ENCODE measurements around the gene SLX9. TPM values are rescaled to one million over a fixed set of nuclear protein-coding genes. Genes with fewer than 3 reads are reported as not detected.

Gene SLX9
- total RNA-seq, 1 experiment from 2014 or later = 77.2 TPM

DNA sequence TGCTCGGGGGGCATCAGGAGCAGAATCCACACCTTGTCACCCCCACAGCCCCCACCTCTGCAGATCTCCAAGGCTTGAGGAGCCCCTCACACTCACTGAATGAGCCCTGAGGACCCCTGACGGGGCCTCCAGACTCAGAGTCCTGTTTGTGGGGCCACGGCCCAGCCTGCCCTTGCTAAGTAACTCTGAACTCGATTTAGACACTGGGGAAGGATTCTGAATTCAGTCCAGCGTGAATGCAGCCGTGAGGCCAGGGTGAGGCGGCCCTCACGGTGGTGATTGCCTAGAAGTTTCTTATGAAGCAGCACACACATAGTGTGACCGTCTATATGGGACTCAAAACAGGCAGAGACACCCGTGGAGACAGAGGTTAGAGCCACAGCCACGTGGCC, 75.6 kb downstream of the SLX9 start:
- Mint-ChIP-seq H3K27me3 (ENCODE audit: low read depth) (peaks cover 41% of the 10 kb centered on the region), H3K9me3 (no peaks in the 10 kb centered on the region), H3K4me3 (no peak overlapping the region), H3K4me1 (peaks cover 19% of the 10 kb centered on the region), H3K27ac (no peak overlapping the region), H3K36me3 (no peaks in the 10 kb centered on the region)
- TF ChIP-seq NFYB (CRISPR knock-in tag; conservative IDR thresholded peaks at IDR 0.05; ENCODE audit: low read depth) (no peak), NR3C1 (CRISPR knock-in tag; conservative IDR thresholded peaks at IDR 0.05; ENCODE audit: low read depth) (no peak), TEAD1 (CRISPR knock-in tag; IDR thresholded peaks at IDR 0.05) (no peak), SOX15 (CRISPR knock-in tag; IDR thresholded peaks at IDR 0.05) (no peak), EMX1 (CRISPR knock-in tag; IDR thresholded peaks at IDR 0.05) (no peak), GABPB1 (CRISPR knock-in tag; IDR thresholded peaks at IDR 0.05) (no peak), JUN (CRISPR knock-in tag; IDR thresholded peaks at IDR 0.05) (no peak), MXD4 (CRISPR knock-in tag; IDR thresholded peaks at IDR 0.05; ENCODE audit: borderline replicate concordance) (no peak), FOXP1 (CRISPR knock-in tag; IDR thresholded peaks at IDR 0.05; ENCODE audit: borderline replicate concordance) (no peak), ZNF263 (CRISPR knock-in tag; IDR thresholded peaks at IDR 0.05; ENCODE audit: low read depth) (no peak), HMGA2 (CRISPR knock-in tag; IDR thresholded peaks at IDR 0.05) (no peak), IRF2 (CRISPR knock-in tag; IDR thresholded peaks at IDR 0.05; ENCODE audit: borderline replicate concordance, low read depth) (no peak), SP1 (CRISPR knock-in tag; conservative IDR thresholded peaks at IDR 0.05) (no peak), ZNF317 (CRISPR knock-in tag; IDR thresholded peaks at IDR 0.05; ENCODE audit: borderline replicate concordance, low read depth) (no peak), CBFB (CRISPR knock-in tag; IDR thresholded peaks at IDR 0.05; ENCODE audit: low read depth) (no peak)
- TF ChIP-seq, protein P1, sequence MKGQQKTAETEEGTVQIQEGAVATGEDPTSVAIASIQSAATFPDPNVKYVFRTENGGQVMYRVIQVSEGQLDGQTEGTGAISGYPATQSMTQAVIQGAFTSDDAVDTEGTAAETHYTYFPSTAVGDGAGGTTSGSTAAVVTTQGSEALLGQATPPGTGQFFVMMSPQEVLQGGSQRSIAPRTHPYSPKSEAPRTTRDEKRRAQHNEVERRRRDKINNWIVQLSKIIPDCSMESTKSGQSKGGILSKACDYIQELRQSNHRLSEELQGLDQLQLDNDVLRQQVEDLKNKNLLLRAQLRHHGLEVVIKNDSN (CRISPR knock-in tag; IDR thresholded peaks at IDR 0.05) = no peak
- TF ChIP-seq, protein P2, sequence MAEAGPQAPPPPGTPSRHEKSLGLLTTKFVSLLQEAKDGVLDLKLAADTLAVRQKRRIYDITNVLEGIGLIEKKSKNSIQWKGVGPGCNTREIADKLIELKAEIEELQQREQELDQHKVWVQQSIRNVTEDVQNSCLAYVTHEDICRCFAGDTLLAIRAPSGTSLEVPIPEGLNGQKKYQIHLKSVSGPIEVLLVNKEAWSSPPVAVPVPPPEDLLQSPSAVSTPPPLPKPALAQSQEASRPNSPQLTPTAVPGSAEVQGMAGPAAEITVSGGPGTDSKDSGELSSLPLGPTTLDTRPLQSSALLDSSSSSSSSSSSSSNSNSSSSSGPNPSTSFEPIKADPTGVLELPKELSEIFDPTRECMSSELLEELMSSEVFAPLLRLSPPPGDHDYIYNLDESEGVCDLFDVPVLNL (CRISPR knock-in tag; IDR thresholded peaks at IDR 0.05; ENCODE audit: borderline replicate concordance, low read depth) = no peak
- TF ChIP-seq, protein P3, sequence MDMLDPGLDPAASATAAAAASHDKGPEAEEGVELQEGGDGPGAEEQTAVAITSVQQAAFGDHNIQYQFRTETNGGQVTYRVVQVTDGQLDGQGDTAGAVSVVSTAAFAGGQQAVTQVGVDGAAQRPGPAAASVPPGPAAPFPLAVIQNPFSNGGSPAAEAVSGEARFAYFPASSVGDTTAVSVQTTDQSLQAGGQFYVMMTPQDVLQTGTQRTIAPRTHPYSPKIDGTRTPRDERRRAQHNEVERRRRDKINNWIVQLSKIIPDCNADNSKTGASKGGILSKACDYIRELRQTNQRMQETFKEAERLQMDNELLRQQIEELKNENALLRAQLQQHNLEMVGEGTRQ (CRISPR knock-in tag; IDR thresholded peaks at IDR 0.05) = no peak
- TF ChIP-seq, protein P4, sequence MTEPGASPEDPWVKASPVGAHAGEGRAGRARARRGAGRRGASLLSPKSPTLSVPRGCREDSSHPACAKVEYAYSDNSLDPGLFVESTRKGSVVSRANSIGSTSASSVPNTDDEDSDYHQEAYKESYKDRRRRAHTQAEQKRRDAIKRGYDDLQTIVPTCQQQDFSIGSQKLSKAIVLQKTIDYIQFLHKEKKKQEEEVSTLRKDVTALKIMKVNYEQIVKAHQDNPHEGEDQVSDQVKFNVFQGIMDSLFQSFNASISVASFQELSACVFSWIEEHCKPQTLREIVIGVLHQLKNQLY (CRISPR knock-in tag; IDR thresholded peaks at IDR 0.05) = no peak
- ChIA-PET CTCF (no interaction called here), POLR2A (interaction anchor here (0.6 kb wide), 1 partner anchor 757 kb away, joined by 4 read pairs; no protein-coding TSS in a partner anchor)
- ATAC-seq (no peak), DNase-seq (ENCODE audit: low spot score) (peak; percentile 6)

DNA sequence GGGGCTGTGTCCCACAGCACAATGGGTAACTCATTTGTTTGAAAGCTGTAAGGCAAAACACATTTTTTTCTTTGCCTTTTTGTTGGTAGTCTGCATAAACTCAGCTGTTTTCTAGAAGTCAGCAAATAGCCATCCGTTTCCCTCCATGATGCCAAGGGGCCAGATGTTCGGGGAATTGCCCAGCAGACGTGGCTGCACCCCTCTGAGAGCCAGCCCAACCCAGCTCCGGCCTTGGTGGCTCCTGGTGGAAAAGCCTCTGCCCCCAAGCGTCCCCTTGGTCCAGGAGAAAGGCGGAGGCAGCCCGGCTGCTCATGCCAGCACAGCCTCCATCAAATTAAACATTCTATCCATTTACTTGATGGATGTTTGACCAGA, 76.2 kb downstream of the SLX9 start:
- ChIA-PET POLR2A (no interaction called here), CTCF (no interaction called here)
- DNase-seq (ENCODE audit: low spot score) (peak; percentile 10), ATAC-seq (no peak)
- Mint-ChIP-seq H3K4me1 (peaks cover 19% of the 10 kb centered on the region), H3K27ac (no peak overlapping the region), H3K27me3 (ENCODE audit: low read depth) (peaks cover 42% of the 10 kb centered on the region), H3K4me3 (no peak overlapping the region), H3K36me3 (no peaks in the 10 kb centered on the region), H3K9me3 (no peaks in the 10 kb centered on the region)
- TF ChIP-seq SMAD3 (CRISPR knock-in tag; IDR thresholded peaks at IDR 0.05; ENCODE audit: borderline replicate concordance) (no peak), ESRRA (CRISPR knock-in tag; IDR thresholded peaks at IDR 0.05; ENCODE audit: borderline replicate concordance) (no peak), ZNF396 (CRISPR knock-in tag; IDR thresholded peaks at IDR 0.05; ENCODE audit: borderline replicate concordance) (no peak), PRRX2 (CRISPR knock-in tag; IDR thresholded peaks at IDR 0.05) (no peak), SMAD4 (CRISPR knock-in tag; IDR thresholded peaks at IDR 0.05) (no peak), MYBL2 (CRISPR knock-in tag; IDR thresholded peaks at IDR 0.05) (no peak), ZNF671 (CRISPR knock-in tag; IDR thresholded peaks at IDR 0.05) (no peak), ZBTB21 (CRISPR knock-in tag; IDR thresholded peaks at IDR 0.05; ENCODE audit: borderline replicate concordance) (no peak)
- TF ChIP-seq, protein P5, sequence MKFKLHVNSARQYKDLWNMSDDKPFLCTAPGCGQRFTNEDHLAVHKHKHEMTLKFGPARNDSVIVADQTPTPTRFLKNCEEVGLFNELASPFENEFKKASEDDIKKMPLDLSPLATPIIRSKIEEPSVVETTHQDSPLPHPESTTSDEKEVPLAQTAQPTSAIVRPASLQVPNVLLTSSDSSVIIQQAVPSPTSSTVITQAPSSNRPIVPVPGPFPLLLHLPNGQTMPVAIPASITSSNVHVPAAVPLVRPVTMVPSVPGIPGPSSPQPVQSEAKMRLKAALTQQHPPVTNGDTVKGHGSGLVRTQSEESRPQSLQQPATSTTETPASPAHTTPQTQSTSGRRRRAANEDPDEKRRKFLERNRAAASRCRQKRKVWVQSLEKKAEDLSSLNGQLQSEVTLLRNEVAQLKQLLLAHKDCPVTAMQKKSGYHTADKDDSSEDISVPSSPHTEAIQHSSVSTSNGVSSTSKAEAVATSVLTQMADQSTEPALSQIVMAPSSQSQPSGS (CRISPR knock-in tag; IDR thresholded peaks at IDR 0.05; ENCODE audit: borderline replicate concordance, low read depth) = no peak
- TF ChIP-seq, protein P4 (CRISPR knock-in tag; IDR thresholded peaks at IDR 0.05) = no peak
- TF ChIP-seq, protein P6, sequence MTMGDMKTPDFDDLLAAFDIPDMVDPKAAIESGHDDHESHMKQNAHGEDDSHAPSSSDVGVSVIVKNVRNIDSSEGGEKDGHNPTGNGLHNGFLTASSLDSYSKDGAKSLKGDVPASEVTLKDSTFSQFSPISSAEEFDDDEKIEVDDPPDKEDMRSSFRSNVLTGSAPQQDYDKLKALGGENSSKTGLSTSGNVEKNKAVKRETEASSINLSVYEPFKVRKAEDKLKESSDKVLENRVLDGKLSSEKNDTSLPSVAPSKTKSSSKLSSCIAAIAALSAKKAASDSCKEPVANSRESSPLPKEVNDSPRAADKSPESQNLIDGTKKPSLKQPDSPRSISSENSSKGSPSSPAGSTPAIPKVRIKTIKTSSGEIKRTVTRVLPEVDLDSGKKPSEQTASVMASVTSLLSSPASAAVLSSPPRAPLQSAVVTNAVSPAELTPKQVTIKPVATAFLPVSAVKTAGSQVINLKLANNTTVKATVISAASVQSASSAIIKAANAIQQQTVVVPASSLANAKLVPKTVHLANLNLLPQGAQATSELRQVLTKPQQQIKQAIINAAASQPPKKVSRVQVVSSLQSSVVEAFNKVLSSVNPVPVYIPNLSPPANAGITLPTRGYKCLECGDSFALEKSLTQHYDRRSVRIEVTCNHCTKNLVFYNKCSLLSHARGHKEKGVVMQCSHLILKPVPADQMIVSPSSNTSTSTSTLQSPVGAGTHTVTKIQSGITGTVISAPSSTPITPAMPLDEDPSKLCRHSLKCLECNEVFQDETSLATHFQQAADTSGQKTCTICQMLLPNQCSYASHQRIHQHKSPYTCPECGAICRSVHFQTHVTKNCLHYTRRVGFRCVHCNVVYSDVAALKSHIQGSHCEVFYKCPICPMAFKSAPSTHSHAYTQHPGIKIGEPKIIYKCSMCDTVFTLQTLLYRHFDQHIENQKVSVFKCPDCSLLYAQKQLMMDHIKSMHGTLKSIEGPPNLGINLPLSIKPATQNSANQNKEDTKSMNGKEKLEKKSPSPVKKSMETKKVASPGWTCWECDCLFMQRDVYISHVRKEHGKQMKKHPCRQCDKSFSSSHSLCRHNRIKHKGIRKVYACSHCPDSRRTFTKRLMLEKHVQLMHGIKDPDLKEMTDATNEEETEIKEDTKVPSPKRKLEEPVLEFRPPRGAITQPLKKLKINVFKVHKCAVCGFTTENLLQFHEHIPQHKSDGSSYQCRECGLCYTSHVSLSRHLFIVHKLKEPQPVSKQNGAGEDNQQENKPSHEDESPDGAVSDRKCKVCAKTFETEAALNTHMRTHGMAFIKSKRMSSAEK (CRISPR knock-in tag; IDR thresholded peaks at IDR 0.05; ENCODE audit: borderline replicate concordance) = no peak
